IMR-90 (cell line): ENCODE measurements around the gene ZFPL1. TPM values are rescaled to one million over a fixed set of nuclear protein-coding genes. Genes with fewer than 3 reads are reported as not detected.

Source experiments
- ATAC-seq: fragments of 200-7000 bp; cut with Tn5 transposase; 2 replicates; pipeline ENCODE4 v1.9.1; 2020; ENCODE audit warnings: low read depth, mild to moderate bottlenecking, moderate library complexity
- BruUV-seq: library from RNA; stranded (reverse); fragments of 400-500 nt; replicated peaks from 2 replicates; lab custom pipeline; 2021; lab: Mats Ljungman, UMichigan
- CTCF ChIA-PET: fragments of 300-600 bp; formaldehyde crosslinking; extraction: SDS; loops from one replicate; lab custom pipeline; 2021; ENCODE audit warnings: antibody characterized with exemption; lab: Yijun Ruan, JAX
- POLR2A ChIA-PET: fragments of 300-600 bp; sonication (Branson Sonifier 250); formaldehyde crosslinking; loops from one replicate; lab custom pipeline; 2022; ENCODE audit warnings: antibody characterized with exemption; ENCODE audit not compliant: unreplicated experiment; lab: Charles Lee
- DNase-seq: peaks from one replicate; pipeline ENCODE4 v3.0.0; 2013
- H2AFZ ChIP-seq: replicated peaks from 2 replicates; pipeline ENCODE3; 2013; ENCODE audit warnings: low read length, mild to moderate bottlenecking; ENCODE audit not compliant: poor library complexity
- H2AK5ac ChIP-seq: 2 replicates; pipeline ENCODE4 v1.6.1; 2013; ENCODE audit warnings: low read depth, low read length, inconsistent platforms
- H2AK9ac ChIP-seq: replicated peaks from 2 replicates; pipeline ENCODE3; 2013; ENCODE audit warnings: mild to moderate bottlenecking, low read depth, low read length, moderate library complexity; ENCODE audit not compliant: poor library complexity
- H2BK120ac ChIP-seq: 2 replicates; pipeline ENCODE4 v1.6.1; 2013; ENCODE audit warnings: low read depth, low read length, inconsistent platforms
- H2BK15ac ChIP-seq: 3 replicates; pipeline ENCODE4 v1.6.1; 2013; ENCODE audit warnings: low read depth, low read length, inconsistent platforms
- H2BK20ac ChIP-seq: 2 replicates; pipeline ENCODE4 v1.6.1; 2013; ENCODE audit warnings: low read depth, mild to moderate bottlenecking, inconsistent platforms, low read length, moderate library complexity
- H2BK5ac ChIP-seq: 2 replicates; pipeline ENCODE4 v1.6.1; 2013; ENCODE audit warnings: mild to moderate bottlenecking, low read depth, low read length, inconsistent platforms; ENCODE audit not compliant: poor library complexity, severe bottlenecking
- H3K14ac ChIP-seq: replicated peaks from 2 replicates; pipeline ENCODE4 v1.6.1; 2013; ENCODE audit warnings: low read depth, low read length, inconsistent platforms
- H3K18ac ChIP-seq: 2 replicates; pipeline ENCODE4 v1.6.1; 2013; ENCODE audit warnings: low read depth, low read length, control low read depth
- H3K23ac ChIP-seq: 2 replicates; pipeline ENCODE4 v1.6.1; 2013; ENCODE audit warnings: low read depth, low read length, inconsistent platforms
- H3K27ac ChIP-seq: 2 replicates; pipeline ENCODE4 v1.5.1; 2013; ENCODE audit warnings: mild to moderate bottlenecking, control low read depth, low read length; ENCODE audit not compliant: insufficient read depth
- H3K27me3 ChIP-seq: 2 replicates; pipeline ENCODE4 v1.6.1; 2013; ENCODE audit warnings: low read length; ENCODE audit not compliant: control insufficient read depth, insufficient read depth
- H3K36me3 ChIP-seq: 2 replicates; pipeline ENCODE4 v1.6.1; 2013; ENCODE audit warnings: low read length, mixed read lengths; ENCODE audit not compliant: control insufficient read depth, insufficient read depth
- H3K4ac ChIP-seq: 2 replicates; pipeline ENCODE4 v1.6.1; 2013; ENCODE audit warnings: low read depth, low read length, inconsistent platforms
- H3K4me1 ChIP-seq: 2 replicates; pipeline ENCODE4 v1.6.1; 2013; ENCODE audit warnings: low read length, mixed read lengths; ENCODE audit not compliant: control insufficient read depth, insufficient read depth
- H3K4me2 ChIP-seq: 2 replicates; pipeline ENCODE4 v1.6.1; 2013; ENCODE audit warnings: low read depth, mild to moderate bottlenecking, control low read depth, low read length, moderate library complexity
- H3K4me3 ChIP-seq: 2 replicates; pipeline ENCODE4 v1.5.1; 2013; ENCODE audit warnings: low read depth, mild to moderate bottlenecking, control low read depth, low read length, moderate library complexity; ENCODE audit not compliant: insufficient read depth
- H3K56ac ChIP-seq: 2 replicates; pipeline ENCODE4 v1.6.1; 2013; ENCODE audit warnings: low read length, inconsistent platforms; ENCODE audit not compliant: insufficient read depth; ENCODE audit errors: extremely low read depth
- H3K79me1 ChIP-seq, 2 experiments: 2 replicates each; pipeline ENCODE4 v1.6.1; 2013; ENCODE audit warnings: low read length in 2 of 2, inconsistent platforms in 1 of 2, low read depth in 1 of 2
- H3K9ac ChIP-seq: 2 replicates; pipeline ENCODE4 v1.6.1; 2013; ENCODE audit warnings: low read depth, low read length, control low read depth
- H3K9me1 ChIP-seq: 2 replicates; pipeline ENCODE4 v1.6.1; 2013; ENCODE audit warnings: low read length, inconsistent platforms; ENCODE audit not compliant: insufficient read depth
- H3K9me3 ChIP-seq: 2 replicates; pipeline ENCODE4 v1.6.1; 2013; ENCODE audit warnings: low read length; ENCODE audit not compliant: control insufficient read depth, insufficient read depth
- H4K20me1 ChIP-seq: 2 replicates; pipeline ENCODE4 v1.6.1; 2013; ENCODE audit warnings: low read length, inconsistent platforms; ENCODE audit not compliant: insufficient read depth
- H4K5ac ChIP-seq: 2 replicates; pipeline ENCODE4 v1.6.1; 2013; ENCODE audit warnings: mild to moderate bottlenecking, low read depth, low read length, control low read depth
- H4K8ac ChIP-seq, 2 experiments: 2 replicates each; pipeline ENCODE4 v1.6.1; 2013; ENCODE audit warnings: low read depth in 2 of 2, low read length in 2 of 2, control low read depth in 1 of 2, inconsistent platforms in 1 of 2
- H4K91ac ChIP-seq: 2 replicates; pipeline ENCODE4 v1.6.1; 2013; ENCODE audit warnings: low read depth, low read length, inconsistent platforms; ENCODE audit not compliant: insufficient read depth
- BHLHE40 ChIP-seq: fragments of 150-350 bp; IDR thresholded peaks from 2 replicates; pipeline ENCODE4 v1.6.1; 2016; ENCODE audit warnings: mild to moderate bottlenecking, low read depth, low read length
- CHD1 ChIP-seq: IDR thresholded peaks from 2 replicates; pipeline ENCODE4 v1.6.1; 2012; ENCODE audit warnings: low read depth, low read length, improper control_type of control experiment
- CTCF ChIP-seq: conservative IDR thresholded peaks from 2 replicates; pipeline ENCODE4 v1.5.1; 2012; ENCODE audit warnings: mild to moderate bottlenecking, low read depth, low read length, improper control_type of control experiment
- FOS ChIP-seq: fragments of 150-350 bp; IDR thresholded peaks from 2 replicates; pipeline ENCODE4 v1.6.1; 2016; ENCODE audit warnings: low read depth, low read length
- MAFK ChIP-seq: IDR thresholded peaks from 2 replicates; pipeline ENCODE4 v1.6.1; 2012; ENCODE audit warnings: low read depth, low read length, improper control_type of control experiment
- MXI1 ChIP-seq: IDR thresholded peaks from 2 replicates; pipeline ENCODE4 v1.6.1; 2012; ENCODE audit warnings: low read depth, mild to moderate bottlenecking, low read length, moderate library complexity, borderline replicate concordance
- NFE2L2 ChIP-seq: fragments of 150-350 bp; IDR thresholded peaks from 2 replicates; pipeline ENCODE4 v1.6.1; 2016; ENCODE audit warnings: low read depth, mild to moderate bottlenecking, low read length
- POLR2A ChIP-seq: IDR thresholded peaks from 2 replicates; pipeline ENCODE4 v1.6.1; 2012; ENCODE audit warnings: mild to moderate bottlenecking, low read depth, low read length
- RAD21 ChIP-seq: IDR thresholded peaks from 2 replicates; pipeline ENCODE4 v1.6.1; 2012; ENCODE audit warnings: low read length, improper control_type of control experiment
- SMC3 ChIP-seq: fragments of 150-350 bp; IDR thresholded peaks from 2 replicates; pipeline ENCODE4 v1.6.1; 2016; ENCODE audit warnings: low read depth, mild to moderate bottlenecking, antibody characterized with exemption, low read length, moderate library complexity
- USF2 ChIP-seq: fragments of 150-350 bp; IDR thresholded peaks from 2 replicates; pipeline ENCODE4 v1.6.1; 2017; ENCODE audit warnings: mild to moderate bottlenecking, antibody characterized with exemption, low read length, low read depth
- WGBS, 2 experiments: methylation state at CpG; one replicate each; pipeline versions ENCODE4 v1.1.5 to v1.1.7; 2013; ENCODE audit warnings: missing lambda C conversion rate in 2 of 2; ENCODE audit not compliant: insufficient read length in 1 of 2; ENCODE audit errors: extremely low coverage in 2 of 2; 5-methylcytosine and 5-hydroxymethylcytosine counted together
- dilution Hi-C: fragments of 300-500 bp; cut with HindIII; formaldehyde crosslinking; loops from one replicate; pipeline ENCODE4 v1.14.3; 2018; ENCODE audit warnings: low sequenced_read_pairs; ENCODE audit not compliant: unreplicated experiment
- in situ Hi-C: fragments of 300-500 bp; cut with MboI; formaldehyde crosslinking; loops from 3 replicates; pipeline ENCODE4 v1.14.3; 2019; ENCODE audit warnings: low sequenced_read_pairs, inconsistent platforms, mixed read lengths
- intact Hi-C: fragments of 100-400 bp; cut with micrococcal nuclease; formaldehyde crosslinking; loops from 2 replicates; pipeline ENCODE4 v1.10.0; 2022
- polyA plus RNA-seq, 3 experiments: library from polyadenylated mRNA; depleted of rRNA; stranded (reverse); fragments of >200 nt; gene quantifications; 2 replicates each; pipeline ENCODE4 v1.2.3, GENCODE V29; 2012; ENCODE audit warnings: low replicate concordance in 1 of 3
- total RNA-seq: library from RNA; depleted of rRNA; stranded (reverse); fragments of >200 nt; gene quantifications from 2 replicates; pipeline ENCODE4 v1.2.3, GENCODE V29; 2012
- TF ChIP-seq, protein P1 (sequence below): fragments of 150-350 bp; IDR thresholded peaks from 2 replicates; pipeline ENCODE4 v1.6.1; 2016; ENCODE audit warnings: low read depth, mild to moderate bottlenecking, low read length, moderate library complexity, borderline replicate concordance

ZFPL1 gene
- total and polyA plus RNA-seq, 2 of the 4 experiments (the other 2 are of a cell fraction), result 24.0 to 67.5 TPM

GRCh38 chr11:65124480-65125196, 40.6 kb downstream of the ZFPL1 start:
- POLR2A ChIA-PET, result no interaction called here
- no peak overlapping the region for H3K4me3 ChIP-seq
- no peak overlapping the region for H3K27ac ChIP-seq
- H3K9me3 ChIP-seq, result no peaks in the 10 kb centered on the region
- no peak overlapping the region for H4K8ac ChIP-seq
- no peaks in the 10 kb centered on the region for H3K27me3 ChIP-seq
- no TSS peak for BruUV-seq
- no peak overlapping the region for H4K91ac ChIP-seq
- H2BK120ac ChIP-seq, result no peak overlapping the region
- H3K56ac ChIP-seq, result no peak overlapping the region
- H3K9me1 ChIP-seq, result 0 out of 2 replicates have a peak, but pooled peaks cover 4% of the 10 kb centered on the region
- H4K20me1 ChIP-seq, result peaks cover 9% of the 10 kb centered on the region; the same call in 1 of the 2 replicates
- peaks cover 30 to 69% of the 10 kb centered on the region in 2 experiments for H3K79me1 ChIP-seq
- WGBS, 2 experiments, result no CpG with 5 or more reads among the region's 5 CpGs
- DNase-seq, result no peak
- no peak overlapping the region for H2BK5ac ChIP-seq
- CTCF ChIA-PET, result no interaction called here
- no peak overlapping the region for H3K14ac ChIP-seq
- dilution Hi-C loops (no loop called here), intact Hi-C loops (loop anchor here (5.0 kb wide), 1 partner anchor 58 kb away; the partner anchor contains the start of gene CAPN1), in situ Hi-C loops (no loop called here)
- H3K36me3 ChIP-seq, result peaks cover 59% of the 10 kb centered on the region
- H3K9ac ChIP-seq, result no peak overlapping the region
- no peak overlapping the region for H2AK9ac ChIP-seq
- H2BK20ac ChIP-seq, result no peak overlapping the region
- H4K5ac ChIP-seq, result no peak overlapping the region
- TF ChIP-seq CTCF (no peak), USF2 (no peak), RAD21 (no peak), CHD1 (no peak), MAFK (no peak), POLR2A (no peak), MXI1 (no peak), FOS (no peak), BHLHE40 (no peak), NFE2L2 (no peak), SMC3 (no peak)
- TF ChIP-seq, protein P1, sequence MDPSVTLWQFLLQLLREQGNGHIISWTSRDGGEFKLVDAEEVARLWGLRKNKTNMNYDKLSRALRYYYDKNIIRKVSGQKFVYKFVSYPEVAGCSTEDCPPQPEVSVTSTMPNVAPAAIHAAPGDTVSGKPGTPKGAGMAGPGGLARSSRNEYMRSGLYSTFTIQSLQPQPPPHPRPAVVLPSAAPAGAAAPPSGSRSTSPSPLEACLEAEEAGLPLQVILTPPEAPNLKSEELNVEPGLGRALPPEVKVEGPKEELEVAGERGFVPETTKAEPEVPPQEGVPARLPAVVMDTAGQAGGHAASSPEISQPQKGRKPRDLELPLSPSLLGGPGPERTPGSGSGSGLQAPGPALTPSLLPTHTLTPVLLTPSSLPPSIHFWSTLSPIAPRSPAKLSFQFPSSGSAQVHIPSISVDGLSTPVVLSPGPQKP, result no peak
- no peak overlapping the region for H2AFZ ChIP-seq
- no peak overlapping the region for H3K18ac ChIP-seq
- no peaks in the 10 kb centered on the region; the same call in 1 of the 2 replicates for H3K4me1 ChIP-seq
- ATAC-seq, result no peak
- H3K4ac ChIP-seq, result no peak overlapping the region
- no peak overlapping the region for H2BK15ac ChIP-seq
- H3K23ac ChIP-seq, result no peak overlapping the region
- H3K4me2 ChIP-seq, result no peak overlapping the region
- H2AK5ac ChIP-seq, result no peak overlapping the region
